GM12891 (cell line): Measurements from ENCODE around the gene ST6GALNAC6.

ENCODE experiments used
- DNase-seq: peaks from one replicate; pipeline ENCODE4 v3.0.0; 2011; ENCODE audit warnings: low spot score; ENCODE audit not compliant: insufficient read length
- FAIRE-seq: peaks from 2 replicates; lab custom pipeline; 2011; peaks lifted over from hg19 to GRCh38; lab: Jason Lieb, UNC
- PAX5 ChIP-seq: IDR thresholded peaks from 2 replicates; pipeline ENCODE4 v1.6.1; 2011; ENCODE audit warnings: low read length, moderate library complexity, mild to moderate bottlenecking; ENCODE audit not compliant: insufficient read depth, severe bottlenecking
- POLR2A ChIP-seq: IDR thresholded peaks from 2 replicates; pipeline ENCODE4 v1.6.1; 2011; ENCODE audit warnings: low read depth, low read length, control low read depth
- POLR2AphosphoS5 ChIP-seq: IDR thresholded peaks from 2 replicates; pipeline ENCODE4 v1.6.1; 2011; ENCODE audit warnings: low read depth, low read length, control low read depth
- POU2F2 ChIP-seq: IDR thresholded peaks from 2 replicates; pipeline ENCODE4 v1.6.1; 2011; ENCODE audit warnings: low read depth, mild to moderate bottlenecking, control low read depth, low read length, moderate library complexity
- SPI1 ChIP-seq: IDR thresholded peaks from 2 replicates; pipeline ENCODE4 v1.6.1; 2011; ENCODE audit warnings: low read depth, low read length, control low read depth
- TAF1 ChIP-seq: IDR thresholded peaks from 2 replicates; pipeline ENCODE4 v1.6.1; 2011; ENCODE audit warnings: low read depth, low read length, control low read depth

Gene ST6GALNAC6

DNA sequence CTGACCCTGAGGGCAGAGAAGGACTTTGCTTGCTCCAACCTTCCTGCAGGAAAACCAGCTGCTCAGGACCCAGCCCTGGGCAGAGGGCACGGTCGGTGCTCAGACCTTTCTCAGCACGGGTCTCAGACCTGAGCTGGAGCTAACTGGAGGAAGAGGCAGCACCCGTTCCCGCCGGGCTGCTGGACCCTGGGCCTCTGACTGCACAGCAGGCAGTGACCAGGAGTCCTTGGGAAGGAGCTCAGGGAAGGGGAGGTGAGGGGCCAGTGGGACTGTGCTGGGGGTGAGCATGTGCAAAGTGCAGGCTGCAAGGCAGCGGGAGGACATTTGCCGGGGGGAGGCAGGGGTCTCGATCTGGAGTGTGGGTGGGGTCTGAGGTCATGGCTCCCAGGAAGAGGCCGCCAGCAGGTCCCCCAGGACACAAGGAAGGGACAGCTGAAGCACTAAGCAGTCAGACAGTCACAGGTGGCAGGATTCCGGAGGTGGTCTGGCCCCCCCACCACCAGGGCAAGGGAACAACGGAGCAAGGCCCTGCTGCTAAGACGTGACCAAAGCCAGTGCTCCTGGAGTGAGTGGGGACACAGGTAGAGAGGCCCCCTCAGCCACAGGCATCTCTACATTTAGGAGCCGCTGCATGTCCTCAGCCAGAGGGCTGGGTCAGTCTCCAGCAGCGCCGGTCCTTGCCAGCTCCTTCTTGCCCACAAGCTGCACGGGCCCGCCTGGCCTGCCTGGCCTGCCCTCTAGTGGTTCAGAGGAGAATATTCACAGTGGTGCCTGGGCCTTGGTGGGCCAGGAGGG, 43.0 kb upstream of the ST6GALNAC6 start:
- FAIRE-seq (peak; percentile 90), DNase-seq (peak; percentile 69)
- TF ChIP-seq POU2F2, result peak; percentile 67; the same call in 1 of the 2 replicates
- TF ChIP-seq PAX5, result no peak
- no peak for TF ChIP-seq POLR2A
- TF ChIP-seq TAF1, result no peak

DNA sequence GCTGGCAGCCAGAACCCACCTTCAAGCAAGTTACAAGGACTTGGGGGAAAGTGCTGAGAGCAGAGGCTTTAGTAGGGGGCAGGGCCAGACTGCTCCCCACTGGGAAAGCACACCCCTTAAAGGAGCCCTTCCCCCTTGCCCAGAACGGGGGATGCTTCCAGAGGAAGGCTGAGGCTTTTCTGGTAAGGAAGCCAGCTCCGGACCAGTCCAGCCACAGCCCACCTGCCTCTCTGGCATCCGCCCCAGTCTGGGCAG, 42.5 kb upstream of the ST6GALNAC6 start:
- TF ChIP-seq SPI1 (no peak), POU2F2 (no peak), PAX5 (no peak), POLR2A (no peak), POLR2AphosphoS5 (no peak), TAF1 (no peak)
- FAIRE-seq, result no peak
- no peak for DNase-seq

DNA sequence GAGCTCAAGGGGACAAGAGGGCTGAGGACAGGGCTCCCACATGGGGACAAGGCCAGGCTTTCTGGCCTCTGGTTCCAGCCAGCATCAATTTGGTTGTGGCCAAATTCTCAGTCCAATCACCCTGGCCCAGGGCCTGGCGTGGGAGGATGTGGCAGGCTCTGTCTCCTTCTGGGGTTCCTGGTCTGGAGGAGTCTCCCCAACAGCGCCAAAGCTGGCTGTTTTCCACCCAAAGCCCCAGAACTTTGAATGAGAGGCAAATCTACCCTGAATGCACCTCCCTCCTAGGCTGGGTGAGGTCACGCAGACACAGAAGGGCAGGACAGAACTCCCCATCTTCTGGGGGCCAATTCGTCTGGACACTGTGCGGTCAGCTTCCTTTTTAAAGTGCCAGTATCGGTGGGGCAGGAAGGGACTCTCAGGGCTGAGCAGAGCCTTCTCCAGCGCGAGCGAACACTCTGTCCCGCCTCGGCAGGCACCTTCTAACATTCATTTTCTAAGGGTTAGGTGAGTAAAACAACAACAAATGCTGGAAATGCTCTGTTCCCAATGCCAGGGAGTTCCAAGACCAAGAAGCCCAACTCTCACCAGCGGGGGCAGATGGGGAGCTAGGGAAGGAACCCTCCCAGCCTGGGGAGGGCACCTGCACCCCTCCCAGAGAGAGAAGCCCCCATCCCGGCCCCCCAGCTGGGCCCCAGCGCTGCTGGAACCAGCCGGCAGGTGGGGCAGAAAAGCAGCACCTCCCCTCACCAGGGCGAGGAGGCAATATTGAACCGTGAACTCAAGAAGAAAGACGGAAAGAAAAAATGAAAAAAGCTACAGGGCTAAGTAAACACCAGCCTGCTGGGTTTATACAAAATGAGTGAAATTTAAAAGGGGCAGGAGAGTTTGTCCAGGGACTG, 41.9 kb upstream of the ST6GALNAC6 start:
- TF ChIP-seq POLR2A (no peak), POU2F2 (no peak), PAX5 (no peak), SPI1 (no peak), POLR2AphosphoS5 (no peak), TAF1 (no peak)
- DNase-seq, result no peak
- no peak for FAIRE-seq

DNA sequence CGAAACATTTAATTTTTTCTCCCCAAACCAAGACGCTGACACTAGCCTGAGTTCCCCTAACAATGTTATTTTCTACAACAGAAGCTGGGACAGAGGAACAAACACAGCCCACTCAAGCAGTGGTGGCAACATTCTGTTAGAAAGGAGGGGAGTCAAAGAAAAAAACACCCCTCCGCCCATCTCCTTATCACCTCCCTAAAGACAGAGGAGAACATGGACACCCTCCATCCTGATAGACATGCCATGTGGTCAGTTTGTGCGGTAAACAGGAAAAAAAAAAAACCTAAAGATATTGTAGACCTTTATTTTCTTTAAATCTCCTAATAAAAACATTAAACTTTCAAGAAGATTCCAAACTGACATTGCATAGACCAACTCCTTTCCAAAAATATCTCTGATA, 41.2 kb upstream of the ST6GALNAC6 start:
- no peak for TF ChIP-seq POLR2A
- no peak for TF ChIP-seq POU2F2
- no peak for DNase-seq
- no peak for FAIRE-seq

DNA sequence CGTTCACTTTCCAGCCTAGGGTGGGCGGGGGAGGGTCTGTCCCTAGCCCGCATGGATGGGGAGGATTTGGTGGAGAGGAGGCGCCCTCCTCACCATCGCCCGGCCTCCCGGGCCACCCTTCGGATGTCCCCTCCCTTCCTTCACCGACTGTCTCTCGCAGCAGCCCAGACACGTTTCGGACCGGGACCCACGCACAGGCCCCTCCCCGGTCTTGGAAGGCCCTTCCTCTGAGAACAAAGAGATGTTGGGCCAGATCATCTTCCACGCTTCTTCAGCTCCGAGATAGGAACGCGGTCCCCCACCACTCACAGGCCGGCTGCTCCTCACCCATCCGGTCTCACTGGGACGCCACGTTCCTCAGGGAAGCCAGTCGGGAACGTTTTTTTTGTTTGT, 38.9 kb upstream of the ST6GALNAC6 start:
- DNase-seq (no peak), FAIRE-seq (no peak)
- TF ChIP-seq POU2F2 (no peak), TAF1 (no peak), POLR2AphosphoS5 (no peak), PAX5 (no peak), POLR2A (no peak), SPI1 (no peak)

DNA sequence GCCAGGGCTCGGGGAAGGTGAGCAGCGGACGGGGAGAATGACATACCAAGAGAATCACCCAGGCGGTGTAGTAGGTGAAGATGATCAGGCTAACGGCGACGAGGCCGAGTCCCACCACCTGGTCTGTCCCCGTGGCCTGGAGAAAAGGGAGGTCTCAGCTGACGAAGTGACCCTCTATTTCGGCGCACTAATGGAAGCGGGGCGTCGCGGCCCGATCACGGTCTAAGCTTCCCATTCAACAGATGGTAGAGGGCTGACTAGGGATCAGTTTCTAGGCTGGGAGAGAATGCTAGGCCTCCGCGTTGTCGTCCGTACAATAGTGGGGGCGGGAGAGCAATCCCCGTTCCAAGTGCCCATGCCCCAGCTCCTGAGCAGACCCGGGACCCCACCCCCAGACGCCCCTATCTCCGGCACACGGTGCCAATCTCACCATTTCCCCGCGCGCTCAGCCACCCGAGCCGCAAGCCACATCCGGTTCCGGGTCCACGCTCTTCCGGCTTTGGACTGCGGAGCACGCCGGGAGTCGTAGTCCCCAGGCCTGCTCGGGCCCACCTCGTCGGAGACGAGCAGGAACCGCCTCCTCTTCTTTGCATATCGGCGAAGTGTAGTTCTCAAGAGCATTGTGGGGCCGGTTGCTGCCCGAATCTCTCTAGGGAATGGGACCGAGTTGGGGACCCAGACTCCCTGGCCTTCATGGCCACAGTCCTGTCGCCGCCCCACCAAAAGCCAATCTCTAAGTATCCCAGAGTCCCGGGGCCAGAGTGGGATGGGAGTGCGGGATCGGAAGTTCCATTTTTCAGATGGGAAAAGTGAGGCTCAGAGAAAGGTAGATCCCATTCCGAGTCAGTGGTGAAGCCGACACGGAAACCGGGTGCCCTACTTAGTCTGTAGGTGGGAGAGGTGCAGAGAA, 38.2 kb upstream of the ST6GALNAC6 start, which contains the start of gene DPM2:
Gene DPM2, minus strand, starts transcription at position 467 of the 910 bp plus-strand sequence. Its CDS starts 34 bp downstream, at position 433.
- peak; percentile 67; the same call in 1 of the 2 replicates for TF ChIP-seq POLR2A
- TF ChIP-seq PAX5, result peak; percentile 84
- TF ChIP-seq POLR2AphosphoS5, result peak; percentile 81; the same call in 1 of the 2 replicates
- TF ChIP-seq POU2F2, result peak; percentile 93
- TF ChIP-seq SPI1, result no peak
- peak; percentile 51; the same call in 1 of the 2 replicates for TF ChIP-seq TAF1
- FAIRE-seq (peak; percentile 92), DNase-seq (peak; percentile 97)

DNA sequence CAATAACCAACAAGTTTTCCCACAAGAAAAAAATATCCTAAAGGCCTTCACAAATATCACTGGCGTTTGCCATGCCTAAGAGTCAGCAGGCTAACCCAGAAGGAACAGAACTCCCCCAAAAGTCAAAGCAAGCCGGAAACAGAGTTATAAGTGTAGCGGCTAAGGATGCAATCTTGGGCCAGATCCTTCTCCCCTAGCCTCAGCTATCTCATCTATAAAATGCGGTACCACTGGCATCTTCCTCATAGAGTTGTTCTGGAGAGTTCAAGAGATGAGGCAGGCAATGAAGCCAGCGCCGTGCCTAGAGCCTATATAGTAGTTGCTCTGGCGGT, 37.6 kb upstream of the ST6GALNAC6 start:
- FAIRE-seq (no peak), DNase-seq (no peak)
- TF ChIP-seq POLR2A, result no peak
- TF ChIP-seq PAX5, result no peak
- TF ChIP-seq POU2F2, result no peak
- TF ChIP-seq TAF1, result no peak

DNA sequence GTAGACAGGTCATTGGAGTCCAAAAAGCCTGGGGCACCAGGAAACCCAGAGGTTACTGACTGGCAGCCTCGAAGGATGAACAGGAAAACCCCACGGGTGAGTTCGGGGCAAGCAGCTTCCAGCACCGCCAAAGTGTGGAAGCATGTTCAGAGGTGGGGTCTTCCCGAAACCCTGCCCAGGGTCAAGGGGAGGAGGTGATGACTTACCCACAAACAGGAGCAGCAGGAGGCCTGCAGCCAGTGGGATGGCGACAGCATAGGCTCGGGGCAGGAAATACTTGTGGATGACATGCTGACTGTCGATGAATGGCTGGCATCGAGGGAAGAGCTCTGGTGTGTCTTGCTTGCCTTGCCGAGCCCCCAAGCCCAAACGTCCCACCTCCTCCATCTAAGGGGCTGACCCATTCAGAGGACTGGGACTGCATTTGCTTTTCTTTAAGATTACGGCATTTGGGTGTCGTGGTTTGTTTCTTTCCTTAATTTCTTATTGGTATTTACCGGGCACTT, 37.0 kb upstream of the ST6GALNAC6 start:
- DNase-seq (no peak), FAIRE-seq (no peak)
- TF ChIP-seq POLR2A (no peak), POU2F2 (no peak), SPI1 (no peak), TAF1 (no peak), PAX5 (no peak), POLR2AphosphoS5 (no peak)

DNA sequence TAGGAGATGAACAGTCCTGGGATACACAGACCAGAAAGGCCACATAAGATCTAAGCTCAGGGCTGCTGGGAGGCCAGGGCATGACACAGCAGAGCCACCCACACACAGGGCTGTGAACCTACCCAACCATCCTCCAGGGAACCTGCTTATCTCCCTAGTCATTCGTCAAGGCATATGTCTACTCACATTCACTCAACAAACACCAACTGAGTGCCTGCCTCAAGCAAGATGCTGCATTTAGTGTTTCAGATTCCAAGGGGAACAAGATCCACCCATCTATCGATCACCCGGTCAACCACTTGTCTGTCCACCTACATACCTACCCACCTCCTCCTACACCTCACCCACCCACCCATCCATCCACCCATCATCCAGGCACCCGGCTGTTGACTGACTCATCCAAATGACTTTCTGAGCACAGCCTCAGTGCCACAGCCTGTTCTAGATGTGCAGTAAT, 36.4 kb upstream of the ST6GALNAC6 start:
- no peak for DNase-seq
- no peak for FAIRE-seq
- TF ChIP-seq TAF1 (no peak), POU2F2 (no peak)
